HG02943 (cell line): ENCODE data around the gene CAGE1.

Source experiments
- ATAC-seq: cut with Tn5 transposase; IDR thresholded peaks from one replicate; pipeline ENCODE4 v1.9.1; 2021; ENCODE audit warnings: mild to moderate bottlenecking, low read depth, moderate library complexity; ENCODE audit not compliant: unreplicated experiment

CAGE1 gene

GRCh38 chr6:7389451-7390225, at the start of gene CAGE1, which contains the start of gene RIOK1:
Gene CAGE1, minus strand, starts transcription at chr6:7389742. Its CDS starts 2,569 bp downstream, at chr6:7387173.
Gene RIOK1, plus strand, starts transcription at chr6:7389808. Its CDS starts 195 bp downstream, at chr6:7390003.
- ATAC-seq, result peak; percentile 99

GRCh38 chr6:7439228-7439627, 49.7 kb upstream of the CAGE1 start:
- no peak for ATAC-seq

GRCh38 chr6:7438011-7438410, 48.5 kb upstream of the CAGE1 start:
- no peak for ATAC-seq

- ATAC-seq, result no peak
Observed at GRCh38 chr6:7434672-7435071, 45.1 kb upstream of the CAGE1 start.

- ATAC-seq, result no peak
Observed at GRCh38 chr6:7433121-7433617, 43.6 kb upstream of the CAGE1 start.

GRCh38 chr6:7432391-7433120, 43.0 kb upstream of the CAGE1 start:
- no peak for ATAC-seq

GRCh38 chr6:7431674-7432390, 42.3 kb upstream of the CAGE1 start:
- no peak for ATAC-seq

GRCh38 chr6:7431313-7431673, 41.8 kb upstream of the CAGE1 start:
- no peak for ATAC-seq

- no peak for ATAC-seq
Observed at GRCh38 chr6:7426447-7427169, 37.1 kb upstream of the CAGE1 start.

- no peak for ATAC-seq
Observed at GRCh38 chr6:7425808-7426190, 36.3 kb upstream of the CAGE1 start.

GRCh38 chr6:7424967-7425807, 35.6 kb upstream of the CAGE1 start:
- no peak for ATAC-seq

- ATAC-seq, result no peak
Observed at GRCh38 chr6:7424058-7424457, 34.5 kb upstream of the CAGE1 start.

- ATAC-seq, result no peak
Observed at GRCh38 chr6:7421066-7421465, 31.5 kb upstream of the CAGE1 start.

GRCh38 chr6:7419065-7419464, 29.5 kb upstream of the CAGE1 start:
- no peak for ATAC-seq

GRCh38 chr6:7418238-7418905, 28.8 kb upstream of the CAGE1 start:
- no peak for ATAC-seq

GRCh38 chr6:7417684-7418083, 28.1 kb upstream of the CAGE1 start:
- no peak for ATAC-seq

GRCh38 chr6:7414811-7415210, 25.3 kb upstream of the CAGE1 start:
- ATAC-seq, result no peak

GRCh38 chr6:7413151-7413823, 23.7 kb upstream of the CAGE1 start:
- ATAC-seq, result no peak
